ENCODE measurements around the gene ADAM10.

- no peak for TF ChIP-seq CTCF (IDR thresholded peaks at IDR 0.05)
- no peak for TF ChIP-seq TEAD4 (CRISPR knock-in tag; IDR thresholded peaks at IDR 0.05)
- no peak for TF ChIP-seq KAT7 (CRISPR knock-in tag; IDR thresholded peaks at IDR 0.05; ENCODE audit: borderline replicate concordance)
- no peak for TF ChIP-seq PRDM15 (CRISPR knock-in tag; IDR thresholded peaks at IDR 0.05)
- TF ChIP-seq ZNF423 (CRISPR knock-in tag; IDR thresholded peaks at IDR 0.05) = no peak
- TF ChIP-seq SMAD4 (CRISPR knock-in tag; IDR thresholded peaks at IDR 0.05) = no peak
Observed at GRCh38 chr15:58699769-58700168, 49.7 kb downstream of the ADAM10 start.
